Forelimb muscle (tissue), 1 donor: ENCODE measurements around the gene KCNH1. TPM values are rescaled to one million over a fixed set of nuclear protein-coding genes. Genes with fewer than 3 reads are reported as not detected.

Experiments used
- DNase-seq: peaks from one replicate; pipeline ENCODE4 v3.0.0-alpha.2; 2013; ENCODE audit warnings: low read depth
- polyA plus RNA-seq: library from polyadenylated mRNA; unstranded; fragments of 120-200 nt; gene quantifications from one replicate; pipeline ENCODE4 v1.2.1, GENCODE V29; 2013; ENCODE audit not compliant: insufficient read length

The KCNH1 gene
- polyA plus RNA-seq, 1 donor = 0.13 TPM

DNA sequence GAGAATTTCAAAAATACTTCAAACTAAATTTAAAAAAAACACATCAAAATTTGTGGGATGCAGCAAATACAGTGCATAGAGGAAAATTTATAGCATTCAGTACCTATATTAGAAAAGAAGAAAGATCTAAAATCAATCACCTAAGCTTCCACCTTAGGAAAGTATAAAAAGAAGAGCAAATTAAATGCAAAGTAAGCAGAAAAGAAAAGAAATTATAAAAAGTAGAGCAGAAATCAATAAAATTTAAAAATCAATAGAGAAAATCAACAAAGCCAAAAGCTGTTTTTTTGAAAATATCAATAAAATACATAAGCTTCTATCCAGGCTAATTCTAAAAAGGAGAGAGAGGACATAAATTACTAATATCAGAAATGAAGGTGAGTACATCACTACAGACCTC lies 255.4 kb downstream of the KCNH1 start:
- no peak for DNase-seq

DNA sequence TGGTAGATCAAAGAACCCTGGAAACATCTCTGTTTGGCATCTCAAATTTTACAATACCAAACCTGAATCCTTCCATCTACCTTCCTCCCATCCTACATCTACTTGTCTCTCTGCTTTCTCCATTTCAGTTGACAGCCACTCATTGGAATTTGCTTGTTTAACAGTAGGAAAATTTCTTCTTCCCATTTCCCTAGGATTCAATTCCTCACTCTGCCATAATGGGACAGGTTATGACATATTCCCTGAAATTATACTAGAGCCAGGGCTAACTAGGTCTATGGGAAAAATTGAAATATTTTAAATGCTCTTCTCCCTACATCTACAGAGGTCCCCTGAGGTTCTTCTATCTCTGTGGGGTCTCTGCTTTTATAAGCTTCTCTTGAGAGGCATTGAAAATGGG lies 257.7 kb downstream of the KCNH1 start:
- DNase-seq = no peak

DNA sequence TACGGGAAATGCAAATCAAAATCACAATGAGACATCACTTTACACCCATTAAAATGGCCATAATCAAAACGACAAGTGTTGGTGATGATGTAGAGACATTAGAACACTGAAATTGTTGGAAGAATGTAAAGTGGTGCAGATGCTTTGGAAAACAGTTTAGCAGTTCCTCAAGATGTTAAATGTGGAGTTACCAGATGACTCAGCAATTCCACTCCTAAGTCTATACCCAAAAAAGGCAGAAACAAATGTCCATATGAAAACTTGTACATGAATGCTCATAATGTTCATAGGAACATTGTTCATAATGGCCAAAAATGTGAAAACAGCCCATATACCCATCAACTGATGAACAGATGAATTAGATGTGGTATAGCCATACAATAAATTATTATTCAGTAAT lies 267.4 kb downstream of the KCNH1 start:
- DNase-seq = no peak

DNA sequence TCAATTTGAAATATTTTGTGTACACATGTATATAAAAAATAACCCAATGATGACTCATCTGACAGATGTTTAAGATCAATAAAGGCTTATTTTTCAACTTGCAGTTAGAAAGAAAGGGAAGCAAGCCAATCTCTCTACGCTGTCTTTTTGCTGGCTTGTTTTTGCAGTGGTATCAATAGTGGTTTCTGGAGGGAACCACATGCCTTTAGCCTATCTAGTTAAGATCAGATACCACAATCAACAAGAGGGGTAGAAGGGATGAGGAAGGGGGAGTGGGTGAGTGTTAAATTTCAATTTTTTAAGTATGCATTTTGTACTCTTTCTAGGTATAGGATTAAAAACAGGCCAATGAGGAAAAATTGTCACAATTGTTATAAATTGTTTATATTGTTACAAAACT lies 276.2 kb downstream of the KCNH1 start:
- no peak for DNase-seq

DNA sequence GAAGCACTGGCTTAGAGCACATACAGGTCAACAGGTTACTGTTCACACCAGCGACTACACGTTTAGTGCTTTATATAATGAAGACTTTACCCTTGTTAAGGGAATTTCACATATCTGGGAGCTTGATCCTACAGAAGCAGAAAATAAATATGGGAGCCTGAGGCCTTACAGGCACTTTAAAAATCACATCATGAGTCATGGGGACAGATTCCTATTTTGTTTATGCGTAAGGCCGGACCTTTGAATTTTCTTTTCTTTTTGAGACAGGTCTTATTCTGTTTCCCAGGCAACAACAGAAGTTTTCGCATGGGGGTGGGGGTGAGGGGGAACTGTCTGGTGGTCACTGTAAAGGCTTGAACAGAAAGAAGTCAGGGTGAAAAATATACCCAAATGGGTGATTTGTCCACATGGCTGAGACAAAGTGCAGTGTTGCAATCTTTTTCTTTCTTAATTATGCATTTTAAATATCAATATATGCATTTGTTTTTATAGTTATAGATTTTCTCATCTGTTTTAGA lies 276.7 kb downstream of the KCNH1 start:
- DNase-seq = no peak

- no peak for DNase-seq
These were observed 278.5 kb downstream of the KCNH1 start for GRCh38 chr1:210855440-210855839.

GRCh38 chr1:210853276-210853675 lies 280.7 kb downstream of the KCNH1 start:
- DNase-seq = no peak

GRCh38 chr1:210850556-210850955 lies 283.4 kb downstream of the KCNH1 start:
- DNase-seq = no peak

GRCh38 chr1:210848474-210848873 lies 285.5 kb downstream of the KCNH1 start:
- DNase-seq = no peak

DNA sequence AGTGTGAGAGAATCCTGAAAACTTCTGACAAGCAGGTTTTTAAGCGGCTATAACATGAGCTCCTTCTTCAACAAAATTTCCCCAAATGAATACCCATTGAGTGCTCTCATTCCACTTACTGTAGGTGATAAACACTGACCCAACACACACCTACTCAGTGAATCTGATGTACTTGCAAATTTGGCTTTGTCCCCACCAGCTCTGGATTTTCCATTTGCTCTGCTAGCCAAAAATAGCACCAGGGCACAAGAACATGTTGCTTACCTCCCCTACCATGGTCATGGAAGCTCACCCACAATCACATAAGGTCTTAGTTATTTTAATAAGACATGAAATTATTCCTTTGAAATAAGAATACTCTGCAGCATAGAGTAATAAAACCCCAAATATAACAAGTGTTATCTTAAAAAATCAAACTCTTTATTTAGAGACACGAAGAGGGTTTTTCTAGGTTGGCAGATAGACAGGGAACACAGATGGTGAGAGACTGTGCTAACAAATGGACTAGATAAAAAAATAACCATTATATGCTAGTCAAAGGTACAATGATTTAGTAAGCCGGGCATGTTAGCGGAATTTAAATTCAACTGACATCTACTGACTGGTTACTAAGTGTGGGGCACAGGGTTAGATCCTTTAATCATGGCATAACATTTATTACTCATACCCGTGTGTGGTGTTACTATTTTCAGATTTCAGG lies 291.9 kb downstream of the KCNH1 start:
- DNase-seq = no peak

DNA sequence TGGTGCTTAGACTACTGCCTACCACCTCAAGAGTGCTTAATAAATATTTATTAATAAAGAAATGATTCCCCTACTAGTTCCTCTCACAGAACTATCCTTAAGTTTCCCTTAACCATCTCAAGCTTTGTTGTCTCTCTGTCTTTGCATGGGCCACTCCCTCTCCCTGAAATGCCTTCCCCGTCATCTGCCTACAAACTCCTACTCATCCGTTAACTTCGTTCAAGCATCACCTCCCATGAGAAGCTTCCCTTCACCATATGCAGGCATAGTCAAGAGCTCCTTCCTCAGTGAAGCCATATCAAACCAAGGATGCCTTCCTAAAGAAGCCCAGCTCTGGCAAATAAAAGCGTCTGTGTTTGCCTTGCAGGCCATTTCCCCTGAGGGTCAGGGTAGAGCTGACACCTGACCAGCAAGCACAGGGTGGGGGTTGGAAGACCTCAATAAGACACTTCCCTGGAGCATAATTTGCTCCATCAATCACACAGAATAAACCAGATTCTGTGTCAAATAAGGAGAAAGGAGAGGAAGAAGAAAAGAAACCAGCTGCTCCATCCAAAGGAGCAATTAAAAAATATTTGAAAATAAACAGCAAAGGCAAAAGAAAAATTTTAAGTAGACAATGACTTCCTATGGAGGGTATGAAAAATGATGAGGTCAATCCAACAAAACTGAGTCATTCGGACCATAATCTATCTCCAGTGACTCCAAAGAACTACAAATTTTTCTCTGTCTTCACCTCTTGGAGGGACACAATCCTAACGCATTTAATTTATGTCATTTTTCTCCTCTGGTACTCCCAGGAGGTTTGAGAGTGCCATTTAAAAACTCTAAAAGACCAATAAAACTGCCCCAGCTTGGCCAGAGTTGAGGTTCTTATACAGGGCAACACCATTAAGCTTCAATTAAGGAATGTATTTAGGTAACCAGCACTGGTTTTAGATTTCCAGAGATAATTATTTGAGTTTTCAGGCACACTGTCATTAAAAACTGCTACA lies 303.6 kb downstream of the KCNH1 start:
- DNase-seq = no peak

DNA sequence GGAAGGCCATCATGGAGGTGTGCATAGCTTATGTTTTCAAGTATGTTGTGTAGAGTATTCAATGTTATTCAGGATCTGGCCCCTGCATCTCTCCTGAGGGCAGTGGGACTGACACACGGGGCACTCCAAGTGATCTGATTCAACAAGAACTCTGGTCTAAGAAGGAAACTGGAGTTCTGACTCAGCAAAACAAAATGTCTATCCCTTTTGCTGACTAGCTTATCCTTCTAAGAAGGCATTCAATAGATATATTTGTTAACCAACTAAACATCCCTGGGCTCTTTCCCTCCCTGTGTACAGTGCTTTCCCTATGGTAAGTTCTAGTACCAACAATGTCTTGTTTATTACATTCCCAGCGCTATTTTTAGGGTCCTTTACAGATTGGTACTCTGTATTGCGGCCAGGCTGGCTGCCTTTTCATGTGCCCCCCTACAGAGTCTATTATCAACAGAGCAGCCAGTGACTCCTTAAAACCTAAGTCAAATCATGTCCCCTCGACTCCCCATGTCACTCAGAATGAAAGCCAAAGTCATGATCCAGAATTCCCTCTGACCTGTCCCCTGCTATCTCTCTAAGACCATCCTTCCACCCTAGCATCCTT lies 304.9 kb downstream of the KCNH1 start:
- DNase-seq = no peak

DNA sequence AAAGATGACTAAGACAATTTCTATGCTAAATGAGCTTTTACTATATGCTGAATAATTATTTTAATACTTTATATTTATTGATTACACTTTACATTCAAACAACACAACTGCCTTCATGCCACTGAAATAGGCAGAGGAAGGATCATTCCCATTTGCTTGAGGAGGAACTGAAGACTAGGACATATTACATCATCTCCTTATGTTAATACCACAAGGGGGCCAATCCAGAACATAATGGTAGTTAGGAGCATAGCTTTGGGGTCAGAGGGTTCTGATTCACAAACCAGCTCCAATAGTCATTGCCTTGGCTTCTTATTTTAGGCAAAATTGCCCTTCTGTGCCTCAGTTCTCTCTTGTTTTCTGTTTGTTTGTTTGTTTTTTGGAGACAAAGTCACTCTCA lies 306.5 kb downstream of the KCNH1 start:
- DNase-seq = no peak

DNA sequence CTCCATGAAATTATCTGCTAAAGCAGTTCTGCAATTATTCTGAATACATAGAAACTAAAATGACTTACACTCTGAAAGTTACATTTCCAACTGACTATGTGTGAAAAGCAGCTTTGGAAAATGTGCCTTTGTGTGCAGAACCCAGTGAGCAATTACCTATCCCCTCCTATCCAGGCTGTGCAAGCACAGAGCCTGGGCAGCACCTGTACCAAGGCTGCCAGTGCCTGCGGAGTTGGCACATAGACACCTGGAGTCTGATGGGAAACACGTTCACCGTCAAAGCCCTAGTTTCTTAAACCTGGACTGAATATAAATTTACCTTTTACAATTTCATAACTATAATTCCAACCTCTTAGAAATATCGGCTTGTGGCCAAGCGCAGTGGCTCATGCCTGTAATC lies 307.3 kb downstream of the KCNH1 start:
- DNase-seq = no peak

GRCh38 chr1:210822932-210823331 lies 311.0 kb downstream of the KCNH1 start:
- no peak for DNase-seq

DNA sequence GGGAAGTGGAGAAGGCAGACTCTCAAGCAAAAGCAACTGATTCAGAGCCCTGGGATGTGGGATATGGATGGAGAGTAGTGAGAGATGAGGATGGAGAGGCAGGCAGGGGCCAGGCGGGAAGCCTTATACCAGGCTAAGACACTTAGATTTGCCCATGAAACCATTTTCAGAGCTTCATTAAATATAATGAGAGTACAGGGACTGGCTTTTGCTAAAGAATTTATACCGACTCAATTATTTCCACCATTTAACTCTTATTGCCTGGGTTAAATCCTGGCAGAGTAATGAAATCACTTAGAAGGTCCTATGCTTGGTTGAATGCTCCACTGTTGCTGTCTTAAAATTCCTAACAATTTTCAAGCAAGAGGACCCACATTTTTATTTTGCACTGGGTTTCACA lies 311.7 kb downstream of the KCNH1 start:
- DNase-seq = no peak

DNA sequence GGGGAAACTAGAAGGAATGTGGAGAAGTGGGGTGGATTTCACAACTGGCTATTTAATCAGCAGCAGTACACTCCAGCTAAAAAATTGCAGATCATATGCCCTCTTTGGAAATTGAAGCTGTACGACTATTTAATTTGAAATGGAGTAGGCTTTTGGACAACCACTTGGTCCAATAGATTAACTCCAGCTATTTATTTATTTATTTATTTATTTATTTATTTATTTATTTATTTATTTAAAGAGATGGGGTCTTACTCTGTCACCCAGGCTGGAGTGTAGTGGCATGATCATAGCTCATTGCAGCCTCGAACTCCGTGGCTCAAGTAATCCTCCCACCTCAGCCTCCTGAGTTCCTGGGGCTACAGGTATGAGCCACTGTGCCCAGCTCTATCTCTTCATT lies 312.3 kb downstream of the KCNH1 start:
- DNase-seq = no peak

- DNase-seq = no peak
These were observed 314.7 kb downstream of the KCNH1 start for GRCh38 chr1:210819266-210819665.

DNA sequence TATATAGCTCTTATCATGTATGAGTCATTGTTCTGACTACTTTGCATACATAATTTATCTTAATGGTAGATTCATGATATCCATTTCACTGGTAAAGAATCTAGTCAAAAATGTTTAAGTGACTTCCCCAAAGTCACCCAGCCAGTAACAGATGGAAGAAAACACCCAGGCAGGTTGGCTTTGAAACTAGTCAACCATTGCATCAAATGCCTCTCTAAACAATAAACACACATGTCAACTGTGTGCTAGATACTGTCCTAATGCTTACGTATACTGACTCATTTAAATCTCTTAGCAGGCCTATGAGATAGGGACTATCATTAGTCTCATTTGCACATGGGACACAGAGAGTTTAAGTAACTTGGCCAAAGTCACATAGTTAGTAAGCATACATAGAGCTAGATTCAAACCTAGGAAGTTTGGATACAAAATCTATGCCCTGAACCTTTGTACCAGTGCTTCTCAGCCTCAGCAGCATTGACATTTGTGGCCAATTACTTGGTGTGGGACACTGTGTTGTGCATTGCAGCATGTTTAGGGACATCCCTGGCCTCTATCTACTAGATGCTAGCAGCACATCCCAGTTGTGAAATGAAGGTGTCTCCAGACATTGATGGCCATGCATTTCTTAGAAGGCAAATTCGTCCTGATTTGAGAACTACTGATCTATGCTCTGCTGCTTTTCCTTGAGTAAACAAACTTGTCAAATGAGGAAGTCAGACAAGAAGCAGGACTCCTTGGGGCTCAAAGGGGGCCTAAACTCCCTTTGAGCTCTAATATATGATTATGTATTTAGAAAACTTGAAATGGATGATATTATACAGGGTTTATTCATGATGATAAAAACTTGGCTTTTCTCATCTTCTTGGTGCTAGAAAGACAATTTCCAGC lies 316.3 kb downstream of the KCNH1 start:
- no peak for DNase-seq

DNA sequence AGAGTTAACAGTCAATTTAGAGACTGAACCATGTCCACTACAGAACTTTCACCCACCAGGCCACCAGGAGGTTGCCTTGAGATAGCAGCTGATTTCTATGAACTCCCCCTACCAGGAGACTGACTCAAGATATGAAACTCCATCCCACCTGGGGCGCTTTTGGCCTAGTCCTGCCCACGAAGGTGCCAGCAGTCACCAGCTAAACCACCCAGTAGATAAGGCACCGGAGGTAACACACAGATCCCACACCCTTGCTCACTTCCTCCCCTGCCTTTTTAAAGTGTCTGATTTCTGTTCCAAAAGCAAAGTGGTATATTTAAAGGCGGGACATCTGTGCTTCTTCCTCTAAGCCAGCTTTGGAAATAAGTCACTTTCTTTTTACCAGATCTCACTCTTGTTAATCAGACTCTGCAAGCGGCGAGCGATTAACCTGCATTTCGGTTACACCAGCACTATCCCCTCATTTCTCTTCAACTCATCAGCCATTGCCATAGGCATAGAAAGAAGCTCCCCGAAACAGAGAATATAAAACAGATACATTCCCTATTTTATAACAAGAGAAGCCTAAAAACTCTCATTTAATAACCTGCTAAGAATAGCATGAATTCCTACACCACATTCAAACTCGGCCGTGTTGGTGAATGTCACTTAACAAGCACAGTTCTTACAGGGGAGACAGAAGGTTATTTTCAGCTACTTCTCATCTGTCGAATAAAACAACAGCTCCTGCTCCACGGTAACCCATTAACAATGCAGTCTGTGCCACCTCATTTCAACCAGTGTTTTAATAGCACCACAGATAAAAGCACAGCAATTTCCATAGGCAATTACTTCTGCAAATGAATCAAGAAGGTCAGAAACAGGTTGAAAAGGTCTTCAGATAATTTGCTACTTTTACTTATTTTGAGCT lies 318.1 kb downstream of the KCNH1 start:
- no peak for DNase-seq
